Heart left ventricle (tissue), 16 donors: ENCODE results near the gene GOLT1B. TPM values are rescaled to one million over a fixed set of nuclear protein-coding genes. Genes with fewer than 3 reads are reported as not detected.

Experiments
- ATAC-seq, 4 donors: fragments of 200-7000 bp; cut with Tn5 transposase; one replicate each; pipeline ENCODE4 v1.9.1; 2020 to 2022; ENCODE audit warnings: moderate library complexity in 4 of 4, mild to moderate bottlenecking in 3 of 4, moderate number of reproducible peaks in 1 of 4
- DNase-seq, 5 donors: peaks; one replicate each; pipeline ENCODE4 v3.0.0-alpha.2; 2020
- H3K27ac ChIP-seq, 12 donors: fragments of 200-600 bp; sonication (generic) in 4 of 12; one replicate each; pipeline versions ENCODE4 v1.5.0 to v1.8.0; 2016 to 2022; ENCODE audit warnings: mild to moderate bottlenecking in 2 of 12
- H3K27me3 ChIP-seq, 9 donors: fragments of 200-600 bp; sonication (generic) in 2 of 9; one replicate each; pipeline versions ENCODE4 v1.5.1 to v1.8.0; 2016 to 2022; ENCODE audit warnings: mild to moderate bottlenecking in 3 of 9
- H3K36me3 ChIP-seq, 9 donors: fragments of 200-600 bp; sonication (generic) in 2 of 9; one replicate each; pipeline versions ENCODE4 v1.5.0 to v1.8.0; 2018 to 2022; ENCODE audit warnings: mild to moderate bottlenecking in 2 of 9
- H3K4me1 ChIP-seq, 12 donors: fragments of 200-600 bp; sonication (generic) in 4 of 12; one replicate each; pipeline versions ENCODE4 v1.5.0 to v1.8.0; 2016 to 2022; ENCODE audit warnings: mild to moderate bottlenecking in 3 of 12
- H3K4me3 ChIP-seq, 12 donors: fragments of 200-600 bp; sonication (generic) in 4 of 12; one replicate each; pipeline versions ENCODE4 v1.5.0 to v1.8.0; 2017 to 2022; ENCODE audit warnings: mild to moderate bottlenecking in 9 of 12, moderate library complexity in 4 of 12
- H3K9me3 ChIP-seq, 12 donors: fragments of 200-600 bp; sonication (generic) in 4 of 12; one replicate each; pipeline versions ENCODE4 v1.5.0 to v1.8.0; 2016 to 2022; ENCODE audit warnings: mild to moderate bottlenecking in 1 of 12
- POLR2A ChIP-seq, 2 donors: fragments of 450-650 bp; IDR thresholded peaks; one replicate each; pipeline ENCODE4 v1.6.1; 2017; ENCODE audit warnings: antibody characterized with exemption in 2 of 2, mild to moderate bottlenecking in 2 of 2, moderate library complexity in 2 of 2
- WGBS, 4 donors: extraction: QIAGEN DNeasy Blood & Tissue Kit in 2 of 4; methylation state at CpG; one replicate each; pipeline versions ENCODE4 v1.1.5 to v1.1.7; 2013 to 2018; 5-methylcytosine and 5-hydroxymethylcytosine counted together
- intact Hi-C, 10 donors: fragments of 100-400 bp; cut with DNase I; formaldehyde crosslinking; loops; one replicate each; pipeline versions ENCODE4 v1.11.1 to v1.14.2; 2022
- polyA plus RNA-seq, 2 donors: library from polyadenylated mRNA; stranded (reverse); fragments of 200-250 nt; gene quantifications; one replicate each; pipeline ENCODE4 v1.2.3, GENCODE V29; 2013
- total RNA-seq, 9 donors: library from RNA; depleted of rRNA in 2 of 9; stranded (reverse); fragments of >200 nt in 2 of 9; fragmentation: NEBNext Ultra II Directional in 3 of 9; extraction: Animal tissue kit (Norgen Biotek cat#: 25700) in 3 of 9; gene quantifications; one replicate each; pipeline versions ENCODE4 v1.1.0 to v1.2.4, GENCODE V29; 2016 to 2023
- TF ChIP-seq, protein P1 (sequence below), 12 donors: fragments of 200-600 bp; sonication (generic) in 4 of 12; IDR thresholded peaks; one replicate each; pipeline versions ENCODE4 v1.5.0 to v1.8.0; 2018 to 2022; ENCODE audit warnings: antibody characterized with exemption in 12 of 12, mild to moderate bottlenecking in 5 of 12
- donor health status: ischemic (EF 13 %, LVEDD 7.1; RV severe dilation, severe dysfunction).
- donor health status: healthy with polysubstance abuse.
- donor health status: DM: no; HTN: yes; CAD: no.
- donor health status: DM: no; HTN: no; CAD: no.
- donor health status: ischemic (EF 25% LVEDD 6.9; RV normal size, moderate dysfunction).
- donor health status: ischemic (EF 25% LVEDD 5.7; RV mildly dilated, moderate dysfunction).
- donor health status: healthy.
- donor health status: DM: yes; HTN: yes; CAD: no.
- donor health status: ischemic (EF 35%, LVEDD 5.7; RV mildly dilated, moderate dysfunction).
- donor health status: nonischemic (EF 11% LVEDD 7.7; RV severe dilation, severe dysfunction).
- donor health status: DM: yes; HTN: yes; CAD: no.
- donor health status: PGD.
- donor health status: ischemic (EF 29% LVEDD 5.4; RV normal size, mild dysfunction).
- donor health status: nonischemic (EF 23%, LVEDD 6.1; RV moderate dilation, normal function).

Gene GOLT1B
- total and polyA plus RNA-seq, 11 donors = 12.9 to 43.7 (median 22.1) TPM

DNA sequence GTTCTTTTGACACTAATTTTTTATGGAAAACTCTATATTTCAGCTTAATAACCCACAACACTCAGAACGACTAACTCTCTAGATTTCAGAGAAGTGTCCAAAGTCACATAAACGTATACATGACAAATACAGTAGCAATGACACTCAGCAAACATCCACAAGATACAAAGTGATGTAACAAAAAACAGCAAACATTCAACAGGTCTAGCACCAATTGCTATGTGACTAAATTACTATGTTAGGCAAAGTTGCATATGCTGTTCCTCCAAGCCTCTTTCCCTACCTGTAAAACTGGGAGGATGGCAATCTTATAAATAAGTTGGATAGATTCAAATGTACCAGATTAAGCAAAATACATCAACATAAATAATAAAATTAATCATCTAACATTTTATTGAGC lies 1.8 kb upstream of the GOLT1B start:
- DNase-seq (no peak), ATAC-seq (no peak)
- no peaks in the 10 kb centered on the region for H3K9me3 ChIP-seq
- TF ChIP-seq POLR2A (IDR thresholded peaks at IDR 0.05) = no peak
- TF ChIP-seq, protein P1, sequence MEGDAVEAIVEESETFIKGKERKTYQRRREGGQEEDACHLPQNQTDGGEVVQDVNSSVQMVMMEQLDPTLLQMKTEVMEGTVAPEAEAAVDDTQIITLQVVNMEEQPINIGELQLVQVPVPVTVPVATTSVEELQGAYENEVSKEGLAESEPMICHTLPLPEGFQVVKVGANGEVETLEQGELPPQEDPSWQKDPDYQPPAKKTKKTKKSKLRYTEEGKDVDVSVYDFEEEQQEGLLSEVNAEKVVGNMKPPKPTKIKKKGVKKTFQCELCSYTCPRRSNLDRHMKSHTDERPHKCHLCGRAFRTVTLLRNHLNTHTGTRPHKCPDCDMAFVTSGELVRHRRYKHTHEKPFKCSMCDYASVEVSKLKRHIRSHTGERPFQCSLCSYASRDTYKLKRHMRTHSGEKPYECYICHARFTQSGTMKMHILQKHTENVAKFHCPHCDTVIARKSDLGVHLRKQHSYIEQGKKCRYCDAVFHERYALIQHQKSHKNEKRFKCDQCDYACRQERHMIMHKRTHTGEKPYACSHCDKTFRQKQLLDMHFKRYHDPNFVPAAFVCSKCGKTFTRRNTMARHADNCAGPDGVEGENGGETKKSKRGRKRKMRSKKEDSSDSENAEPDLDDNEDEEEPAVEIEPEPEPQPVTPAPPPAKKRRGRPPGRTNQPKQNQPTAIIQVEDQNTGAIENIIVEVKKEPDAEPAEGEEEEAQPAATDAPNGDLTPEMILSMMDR (IDR thresholded peaks at IDR 0.05) = no peak
- H3K36me3 ChIP-seq = peaks cover 0 to 46% (median 39%) of the 10 kb centered on the region in 9 donors
- H3K27me3 ChIP-seq = no peaks in the 10 kb centered on the region
- peak overlapping the region in 8 of 12 donors; percentile 7 to 90 (median 88) for H3K27ac ChIP-seq
- 43 to 65% (median 52%) methylated on average over 2 of the region's 2 CpGs for WGBS, 4 donors
- H3K4me1 ChIP-seq = peaks cover 8 to 50% (median 38%) of the 10 kb centered on the region in 12 donors
- H3K4me3 ChIP-seq = peak overlapping the region in 10 of 12 donors; percentile 5 to 97 (median 88)
- intact Hi-C loops = loop anchor here in 9 of 10 donors (5.0 to 10.0 kb wide), 6 partner anchors 62 to 185 kb away; partner anchors contain the start of genes LDHB (in 4 of the 9) and PYROXD1 (in 3 of the 9)

DNA sequence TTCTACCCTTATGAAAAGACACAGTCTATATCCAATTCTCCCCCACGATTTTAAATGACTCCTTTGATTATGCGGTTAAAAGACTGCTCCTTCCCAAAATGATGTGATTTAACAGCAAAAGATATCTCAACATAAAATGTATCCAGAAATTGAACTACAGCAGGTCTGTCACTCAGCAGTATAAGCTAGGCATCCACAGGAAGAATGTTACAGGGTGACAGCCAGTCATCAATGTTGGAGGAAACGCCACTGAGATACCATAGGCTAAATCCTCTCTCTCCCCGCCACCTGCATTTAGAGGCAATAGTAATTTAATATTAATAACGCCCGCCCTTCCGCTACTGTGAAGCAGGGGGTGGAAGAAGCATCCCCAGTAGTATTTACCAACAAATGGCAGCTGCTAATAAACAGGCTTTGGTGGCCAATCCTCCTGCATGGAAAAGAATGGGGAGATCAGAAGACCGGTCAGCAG lies 767 bp upstream of the GOLT1B start:
- TF ChIP-seq POLR2A (IDR thresholded peaks at IDR 0.05) = no peak
- TF ChIP-seq, protein P1 (IDR thresholded peaks at IDR 0.05) = no peak
- Histone ChIP-seq H3K27me3 (no peaks in the 10 kb centered on the region), H3K4me3 (peak overlapping the region; percentile 77 to 97 (median 90)), H3K4me1 (peaks cover 8 to 55% (median 44%) of the 10 kb centered on the region in 12 donors), H3K27ac (peak overlapping the region; percentile 14 to 91 (median 88)), H3K36me3 (peaks cover 0 to 35% (median 29%) of the 10 kb centered on the region in 9 donors), H3K9me3 (no peaks in the 10 kb centered on the region)
- intact Hi-C loops = loop anchor here in 7 of 10 donors (5.0 to 10.0 kb wide), 6 partner anchors 64 to 184 kb away; partner anchors contain the start of genes LDHB (in 3 of the 7) and PYROXD1 (in 3 of the 7)
- no peak for ATAC-seq
- WGBS, 4 donors = 3 to 10% (median 6%) methylated on average over 7 to 8 of the region's 8 CpGs
- no peak for DNase-seq

DNA sequence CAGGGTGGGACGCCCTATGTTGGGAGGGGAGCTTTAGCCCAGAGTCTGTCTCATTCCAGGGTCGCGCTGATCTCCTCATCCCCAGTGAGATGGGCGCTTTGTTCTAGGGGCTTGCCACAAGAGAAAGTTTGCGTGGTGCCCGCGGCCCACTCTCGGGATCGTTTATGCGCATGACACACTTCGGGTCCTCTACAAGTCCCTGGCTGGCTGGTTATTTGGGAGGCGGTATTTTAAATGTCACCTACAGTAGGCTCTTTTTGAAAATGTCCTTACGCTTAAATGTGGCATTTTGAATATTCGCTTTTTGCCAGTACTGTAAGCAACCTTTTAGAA lies 541 bp downstream of the GOLT1B start:
- peaks cover 0 to 25% (median 19%) of the 10 kb centered on the region in 9 donors for H3K36me3 ChIP-seq
- 0 to 1% (median 1%) methylated on average over 10 to 14 of the region's 14 CpGs for WGBS, 4 donors
- ATAC-seq = peak in 2 of 4 donors; percentile 9 to 25
- H3K9me3 ChIP-seq = no peaks in the 10 kb centered on the region
- TF ChIP-seq, protein P1 (IDR thresholded peaks at IDR 0.05) = no peak
- no peak for TF ChIP-seq POLR2A (IDR thresholded peaks at IDR 0.05)
- peak overlapping the region; percentile 77 to 97 (median 90) for H3K4me3 ChIP-seq
- DNase-seq = peak in 2 of 5 donors; percentile 12 to 28
- intact Hi-C loops = loop anchor here in 7 of 10 donors (5.0 to 10.0 kb wide), 6 partner anchors 65 to 183 kb away; partner anchors contain the start of genes LDHB (in 3 of the 7) and PYROXD1 (in 3 of the 7)
- peaks cover 8 to 57% (median 44%) of the 10 kb centered on the region in 12 donors for H3K4me1 ChIP-seq
- H3K27ac ChIP-seq = peak overlapping the region; percentile 39 to 91 (median 88)
- H3K27me3 ChIP-seq = no peaks in the 10 kb centered on the region

DNA sequence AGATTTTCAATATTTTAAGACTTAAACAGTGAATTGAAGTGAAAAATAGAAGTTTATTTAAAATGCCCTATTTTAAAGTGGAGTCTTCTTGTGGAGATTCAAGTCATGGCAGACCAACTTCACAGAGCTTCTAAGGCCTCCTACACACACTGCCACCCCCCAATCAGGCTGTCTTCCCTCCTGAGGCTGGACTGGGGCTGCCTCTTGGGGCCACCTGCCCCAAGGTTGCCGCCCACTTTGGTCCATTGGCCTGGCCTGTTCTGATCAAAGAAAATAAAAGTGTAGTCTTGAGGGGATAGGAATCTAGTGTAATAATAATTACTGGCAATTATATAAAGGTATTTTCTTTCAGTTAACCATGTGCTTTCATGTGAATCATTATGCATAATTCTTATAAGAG lies 1.3 kb downstream of the GOLT1B start:
- WGBS, 4 donors = 75 to 98% (median 81%) methylated on average over 1 of the region's 1 CpG
- intact Hi-C loops = loop anchor here in 7 of 10 donors (5.0 to 10.0 kb wide), 6 partner anchors 66 to 182 kb away; partner anchors contain the start of genes LDHB (in 3 of the 7) and PYROXD1 (in 3 of the 7)
- H3K27me3 ChIP-seq = no peaks in the 10 kb centered on the region
- H3K27ac ChIP-seq = no peak overlapping the region
- H3K9me3 ChIP-seq = no peaks in the 10 kb centered on the region
- TF ChIP-seq, protein P1 (IDR thresholded peaks at IDR 0.05) = no peak
- TF ChIP-seq POLR2A (IDR thresholded peaks at IDR 0.05) = no peak
- H3K4me1 ChIP-seq = peaks cover 8 to 57% (median 44%) of the 10 kb centered on the region in 12 donors
- no peak for DNase-seq
- H3K36me3 ChIP-seq = peaks cover 0 to 25% (median 19%) of the 10 kb centered on the region in 9 donors
- ATAC-seq = no peak
- H3K4me3 ChIP-seq = peak overlapping the region in 10 of 12 donors; percentile 81 to 97 (median 90)
